HG02970 (cell line): Measurements from ENCODE around the gene SIGLEC9.

Source experiments
- ATAC-seq: cut with Tn5 transposase; IDR thresholded peaks from one replicate; pipeline ENCODE4 v1.9.1; 2021; ENCODE audit warnings: mild to moderate bottlenecking, moderate library complexity, moderate number of reproducible peaks; ENCODE audit not compliant: unreplicated experiment, low FRiP score

Gene SIGLEC9

GRCh38 chr19:51096473-51097165 is 28.1 kb upstream of the SIGLEC9 start:
- ATAC-seq: no peak

- ATAC-seq: no peak
These were observed 27.5 kb upstream of the SIGLEC9 start for GRCh38 chr19:51097166-51097738.

- no peak for ATAC-seq
These were observed 26.9 kb upstream of the SIGLEC9 start for GRCh38 chr19:51097796-51098195.

GRCh38 chr19:51098365-51099046 is 26.2 kb upstream of the SIGLEC9 start:
- no peak for ATAC-seq

- ATAC-seq: no peak
These were observed 25.7 kb upstream of the SIGLEC9 start for GRCh38 chr19:51099047-51099382.

GRCh38 chr19:51100601-51101000 is 24.1 kb upstream of the SIGLEC9 start:
- ATAC-seq: no peak

- ATAC-seq: no peak
These were observed 23.4 kb upstream of the SIGLEC9 start for GRCh38 chr19:51101171-51101865.

GRCh38 chr19:51102991-51103390 is 21.7 kb upstream of the SIGLEC9 start:
- no peak for ATAC-seq

GRCh38 chr19:51103926-51104341 is 20.8 kb upstream of the SIGLEC9 start:
- no peak for ATAC-seq

- no peak for ATAC-seq
These were observed 17.2 kb upstream of the SIGLEC9 start for GRCh38 chr19:51107406-51108065.

GRCh38 chr19:51108066-51108804 is 16.5 kb upstream of the SIGLEC9 start, which contains the start of gene CTU1:
Gene CTU1, minus strand, starts transcription at chr19:51108409. Its CDS starts 3,840 bp downstream, at chr19:51104569.
- peak; percentile 97 for ATAC-seq

GRCh38 chr19:51108805-51109146 is 15.9 kb upstream of the SIGLEC9 start:
- ATAC-seq: peak; percentile 31

- no peak for ATAC-seq
These were observed 14.1 kb upstream of the SIGLEC9 start for GRCh38 chr19:51110666-51110971.

GRCh38 chr19:51111606-51112005 is 13.1 kb upstream of the SIGLEC9 start:
- ATAC-seq: no peak

- no peak for ATAC-seq
These were observed 10.5 kb upstream of the SIGLEC9 start for GRCh38 chr19:51114087-51114729.

- ATAC-seq: no peak
These were observed 7.9 kb upstream of the SIGLEC9 start for GRCh38 chr19:51116736-51117286.

GRCh38 chr19:51119101-51119500 is 5.6 kb upstream of the SIGLEC9 start:
- no peak for ATAC-seq

GRCh38 chr19:51119611-51120010 is 5.1 kb upstream of the SIGLEC9 start:
- no peak for ATAC-seq

- no peak for ATAC-seq
These were observed 4.5 kb upstream of the SIGLEC9 start for GRCh38 chr19:51120160-51120559.
